H9 (cell line): ENCODE data around the gene CUBN. TPM values are rescaled to one million over a fixed set of nuclear protein-coding genes. Genes with fewer than 3 reads are reported as not detected.

Source experiments
- DNase-seq: peaks from one replicate; pipeline ENCODE4 v3.0.0-alpha.2; 2017
- H2AFZ ChIP-seq: one replicate; pipeline ENCODE4 v1.6.1; 2013; ENCODE audit warnings: mild to moderate bottlenecking, low read length, control low read depth, moderate library complexity
- H2AK5ac ChIP-seq: 2 replicates; pipeline ENCODE4 v1.6.1; 2013; ENCODE audit warnings: low read length, control low read depth, mixed read lengths; ENCODE audit not compliant: insufficient read length
- H2BK120ac ChIP-seq: one replicate; pipeline ENCODE4 v1.6.1; 2013; ENCODE audit warnings: low read depth, mild to moderate bottlenecking, low read length, control low read depth, inconsistent platforms; ENCODE audit not compliant: poor library complexity, severe bottlenecking
- H2BK12ac ChIP-seq: 2 replicates; pipeline ENCODE4 v1.6.1; 2013; ENCODE audit warnings: low read length, control low read depth, mixed read lengths, low read depth; ENCODE audit not compliant: insufficient read length
- H2BK15ac ChIP-seq: 2 replicates; pipeline ENCODE4 v1.6.1; 2013; ENCODE audit warnings: low read depth, low read length, control low read depth
- H2BK20ac ChIP-seq: one replicate; pipeline ENCODE4 v1.6.1; 2013; ENCODE audit warnings: low read depth, mild to moderate bottlenecking, low read length, control low read depth, inconsistent platforms; ENCODE audit not compliant: poor library complexity, severe bottlenecking
- H2BK5ac ChIP-seq: 2 replicates; pipeline ENCODE4 v1.6.1; 2013; ENCODE audit warnings: low read length, control low read depth, mixed read lengths; ENCODE audit not compliant: insufficient read length
- H3K14ac ChIP-seq: 2 replicates; pipeline ENCODE4 v1.6.1; 2013; ENCODE audit warnings: low read length, control low read depth; ENCODE audit not compliant: insufficient read depth
- H3K18ac ChIP-seq: 2 replicates; pipeline ENCODE4 v1.6.1; 2013; ENCODE audit warnings: low read depth, mild to moderate bottlenecking, mixed read lengths, low read length, control low read depth; ENCODE audit not compliant: insufficient read length
- H3K23ac ChIP-seq: 2 replicates; pipeline ENCODE4 v1.6.1; 2013; ENCODE audit warnings: low read length, control low read depth, mixed read lengths, low read depth; ENCODE audit not compliant: insufficient read length
- H3K23me2 ChIP-seq: 2 replicates; pipeline ENCODE4 v1.6.1; 2013; ENCODE audit warnings: low read depth, mild to moderate bottlenecking, mixed read lengths, low read length, control low read depth; ENCODE audit not compliant: insufficient read length, poor library complexity, severe bottlenecking
- H3K27ac ChIP-seq: 2 replicates; pipeline ENCODE4 v1.5.1; 2013; ENCODE audit warnings: low read length, control low read depth, mixed read lengths, low read depth; ENCODE audit not compliant: insufficient read length
- H3K27me3 ChIP-seq: 2 replicates; pipeline ENCODE4 v1.6.1; 2013; ENCODE audit warnings: low read length, control low read depth, inconsistent platforms; ENCODE audit not compliant: insufficient read depth
- H3K4ac ChIP-seq: 2 replicates; pipeline ENCODE4 v1.6.1; 2013; ENCODE audit warnings: low read depth, mild to moderate bottlenecking, control low read depth, inconsistent platforms, low read length, moderate library complexity
- H3K4me1 ChIP-seq: 2 replicates; pipeline ENCODE4 v1.6.1; 2013; ENCODE audit warnings: low read length, control low read depth, inconsistent platforms; ENCODE audit not compliant: insufficient read depth
- H3K4me2 ChIP-seq: 2 replicates; pipeline ENCODE4 v1.6.1; 2013; ENCODE audit warnings: low read length, control low read depth, mixed read lengths; ENCODE audit not compliant: insufficient read length, insufficient read depth
- H3K56ac ChIP-seq: 2 replicates; pipeline ENCODE4 v1.6.1; 2013; ENCODE audit warnings: low read depth, mild to moderate bottlenecking, mixed read lengths, low read length, control low read depth; ENCODE audit not compliant: insufficient read length
- H3K79me1 ChIP-seq: 2 replicates; pipeline ENCODE4 v1.6.1; 2013; ENCODE audit warnings: low read depth, mild to moderate bottlenecking, moderate library complexity, low read length, control low read depth, inconsistent platforms; ENCODE audit not compliant: insufficient read depth, poor library complexity, severe bottlenecking
- H3K79me2 ChIP-seq: 2 replicates; pipeline ENCODE4 v1.6.1; 2013; ENCODE audit warnings: low read length, control low read depth, inconsistent platforms; ENCODE audit not compliant: insufficient read depth
- H3K9ac ChIP-seq: 2 replicates; pipeline ENCODE4 v1.6.1; 2013; ENCODE audit warnings: low read length, control low read depth, mixed read lengths; ENCODE audit not compliant: insufficient read length; ENCODE audit errors: extremely low read depth
- H3K9me3 ChIP-seq: one replicate; pipeline ENCODE4 v1.6.1; 2013; ENCODE audit warnings: low read depth, low read length, inconsistent platforms; ENCODE audit not compliant: control insufficient read depth
- H3T11ph ChIP-seq: one replicate; pipeline ENCODE4 v1.6.1; 2013; ENCODE audit warnings: mild to moderate bottlenecking, low read length, control low read depth, inconsistent platforms
- H4K20me1 ChIP-seq: one replicate; pipeline ENCODE4 v1.6.1; 2013; ENCODE audit not compliant: control insufficient read depth, insufficient read length, insufficient read depth
- H4K5ac ChIP-seq: 2 replicates; pipeline ENCODE4 v1.6.1; 2013; ENCODE audit warnings: low read depth, mild to moderate bottlenecking, mixed read lengths, low read length, control low read depth; ENCODE audit not compliant: insufficient read length
- H4K8ac ChIP-seq: replicated peaks from 2 replicates; pipeline ENCODE4 v1.6.1; 2013; ENCODE audit warnings: low read length, control low read depth, mixed read lengths, low read depth; ENCODE audit not compliant: insufficient read length
- H4K91ac ChIP-seq: 2 replicates; pipeline ENCODE4 v1.6.1; 2013; ENCODE audit warnings: low read depth, mild to moderate bottlenecking, moderate library complexity, mixed read lengths, low read length, control low read depth; ENCODE audit not compliant: insufficient read length
- H3K27ac Mint-ChIP-seq, 3 experiments: 2 replicates in 2 of 3; 3 replicates in 1 of 3; pipeline ENCODE4 v1.8.0; 2020 to 2021; ENCODE audit warnings: mixed read lengths in 3 of 3, mild to moderate bottlenecking in 1 of 3, moderate library complexity in 1 of 3
- H3K27me3 Mint-ChIP-seq: 2 replicates; pipeline ENCODE4 v1.8.0; 2021; ENCODE audit warnings: low read depth, mild to moderate bottlenecking, moderate library complexity, mixed read lengths
- H3K36me3 Mint-ChIP-seq, 3 experiments: 2 replicates in 2 of 3; 3 replicates in 1 of 3; pipeline ENCODE4 v1.8.0; 2020 to 2021; ENCODE audit warnings: low read depth in 3 of 3, mixed read lengths in 3 of 3; ENCODE audit not compliant: insufficient read depth in 1 of 3
- H3K4me1 Mint-ChIP-seq, 2 experiments: 2 replicates each; pipeline ENCODE4 v1.8.0; 2020; ENCODE audit warnings: mixed read lengths in 2 of 2
- H3K4me3 Mint-ChIP-seq, 2 experiments: 2 replicates in 1 of 2; 3 replicates in 1 of 2; pipeline ENCODE4 v1.8.0; 2020 to 2021; ENCODE audit warnings: mild to moderate bottlenecking in 2 of 2, mixed read lengths in 2 of 2, moderate library complexity in 1 of 2
- H3K9me3 Mint-ChIP-seq, 2 experiments: 2 replicates in 1 of 2; 3 replicates in 1 of 2; pipeline ENCODE4 v1.8.0; 2020; ENCODE audit warnings: mild to moderate bottlenecking in 2 of 2, mixed read lengths in 2 of 2, moderate library complexity in 1 of 2
- WGBS: extraction: QIAGEN DNeasy Blood & Tissue Kit; methylation state at CpG from one replicate; pipeline ENCODE4 v1.1.7; 2013; ENCODE audit warnings: missing lambda C conversion rate, low lambda C conversion rate, mixed read lengths; ENCODE audit not compliant: insufficient read length; ENCODE audit errors: extremely low coverage; 5-methylcytosine and 5-hydroxymethylcytosine counted together
- total RNA-seq: library from RNA; stranded (reverse); gene quantifications from 2 replicates; pipeline ENCODE4 v1.2.1, GENCODE V29; 2021
- TF ChIP-seq, protein P1 (sequence below): fragments of 200-600 bp; sonication (generic); conservative IDR thresholded peaks from 3 replicates; pipeline ENCODE4 v1.8.0; 2021; ENCODE audit warnings: antibody characterized with exemption, mild to moderate bottlenecking

Gene CUBN
- total RNA-seq, 1 experiment from 2014 or later = 0.26 TPM

DNA sequence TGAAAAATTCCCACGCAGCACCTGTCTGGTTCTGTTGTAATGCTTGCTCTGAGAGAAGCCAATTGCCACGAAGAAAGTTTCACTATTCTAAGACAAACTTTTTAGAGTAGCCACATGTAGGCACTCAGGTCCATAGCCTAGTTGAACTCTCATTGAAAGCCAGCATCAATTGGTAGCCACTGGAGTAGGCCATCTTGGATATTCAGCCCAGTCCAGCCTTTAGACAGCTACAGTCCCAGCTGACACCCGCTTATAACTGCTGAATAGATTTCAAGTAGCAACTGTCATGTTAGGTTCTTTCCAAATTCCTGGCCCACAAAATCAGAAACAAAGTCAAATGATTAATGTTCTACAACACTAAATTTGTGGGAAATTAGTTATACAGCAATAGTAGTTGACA is 31.6 kb downstream of the CUBN start:
- H2AK5ac ChIP-seq = no peak overlapping the region
- no peak overlapping the region for H3K56ac ChIP-seq
- no peak overlapping the region for H3K4me3 Mint-ChIP-seq
- H3K36me3 Mint-ChIP-seq = peaks cover 0 to 9% (median 2%) of the 10 kb centered on the region in 3 experiments; a peak in 2 of 7 replicates
- no CpG with 5 or more reads among the region's 3 CpGs for WGBS
- no peak overlapping the region for H3K23ac ChIP-seq
- H3K4me1 ChIP-seq = no peaks in the 10 kb centered on the region
- H3K27me3 ChIP-seq = no peaks in the 10 kb centered on the region
- H3K4me1 Mint-ChIP-seq = no peaks in the 10 kb centered on the region
- H3K18ac ChIP-seq = no peak overlapping the region
- H3T11ph ChIP-seq = no peak overlapping the region
- H3K9ac ChIP-seq = no peak overlapping the region
- no peaks in the 10 kb centered on the region for H3K23me2 ChIP-seq
- no peaks in the 10 kb centered on the region for H4K20me1 ChIP-seq
- H3K79me1 ChIP-seq = no peaks in the 10 kb centered on the region
- H3K9me3 Mint-ChIP-seq = peaks cover 6 to 22% of the 10 kb centered on the region in 2 experiments; a peak in 4 of 5 replicates
- no peak overlapping the region for H3K14ac ChIP-seq
- H4K91ac ChIP-seq = no peak overlapping the region
- DNase-seq = no peak
- H2BK12ac ChIP-seq = no peak overlapping the region
- no peak overlapping the region for H3K27ac ChIP-seq
- H3K27ac Mint-ChIP-seq = no peak overlapping the region
- H3K4me2 ChIP-seq = no peak overlapping the region
- no peak overlapping the region for H2AFZ ChIP-seq
- no peak overlapping the region for H2BK15ac ChIP-seq
- H4K5ac ChIP-seq = no peak overlapping the region
- no peak overlapping the region for H2BK20ac ChIP-seq
- no peaks in the 10 kb centered on the region for H3K27me3 Mint-ChIP-seq
- no peaks in the 10 kb centered on the region for H3K79me2 ChIP-seq
- H2BK5ac ChIP-seq = no peak overlapping the region
- no peak overlapping the region for H3K4ac ChIP-seq
- H2BK120ac ChIP-seq = no peak overlapping the region
- H4K8ac ChIP-seq = no peak overlapping the region
- TF ChIP-seq, protein P1, sequence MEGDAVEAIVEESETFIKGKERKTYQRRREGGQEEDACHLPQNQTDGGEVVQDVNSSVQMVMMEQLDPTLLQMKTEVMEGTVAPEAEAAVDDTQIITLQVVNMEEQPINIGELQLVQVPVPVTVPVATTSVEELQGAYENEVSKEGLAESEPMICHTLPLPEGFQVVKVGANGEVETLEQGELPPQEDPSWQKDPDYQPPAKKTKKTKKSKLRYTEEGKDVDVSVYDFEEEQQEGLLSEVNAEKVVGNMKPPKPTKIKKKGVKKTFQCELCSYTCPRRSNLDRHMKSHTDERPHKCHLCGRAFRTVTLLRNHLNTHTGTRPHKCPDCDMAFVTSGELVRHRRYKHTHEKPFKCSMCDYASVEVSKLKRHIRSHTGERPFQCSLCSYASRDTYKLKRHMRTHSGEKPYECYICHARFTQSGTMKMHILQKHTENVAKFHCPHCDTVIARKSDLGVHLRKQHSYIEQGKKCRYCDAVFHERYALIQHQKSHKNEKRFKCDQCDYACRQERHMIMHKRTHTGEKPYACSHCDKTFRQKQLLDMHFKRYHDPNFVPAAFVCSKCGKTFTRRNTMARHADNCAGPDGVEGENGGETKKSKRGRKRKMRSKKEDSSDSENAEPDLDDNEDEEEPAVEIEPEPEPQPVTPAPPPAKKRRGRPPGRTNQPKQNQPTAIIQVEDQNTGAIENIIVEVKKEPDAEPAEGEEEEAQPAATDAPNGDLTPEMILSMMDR = no peak
- H3K9me3 ChIP-seq = no peaks in the 10 kb centered on the region
